Smooth muscle cell of the brain vasculature (primary cell): Measurements from ENCODE around the gene LGALSL.

ENCODE experiments used
- DNase-seq: peaks from one replicate; pipeline ENCODE4 v3.0.0-alpha.2; 2012; ENCODE audit warnings: low read depth, low spot score

LGALSL gene

GRCh38 chr2:64470766-64471295, 16.9 kb downstream of the LGALSL start:
- no peak for DNase-seq

- no peak for DNase-seq
Measured at GRCh38 chr2:64471600-64471999, 17.6 kb downstream of the LGALSL start.

- DNase-seq: no peak
Measured at GRCh38 chr2:64472881-64473280, 18.9 kb downstream of the LGALSL start.

GRCh38 chr2:64474121-64474571, 20.2 kb downstream of the LGALSL start:
- no peak for DNase-seq

GRCh38 chr2:64474636-64475035, 20.7 kb downstream of the LGALSL start:
- DNase-seq: no peak

GRCh38 chr2:64477037-64477436, 23.1 kb downstream of the LGALSL start:
- no peak for DNase-seq

- no peak for DNase-seq
Measured at GRCh38 chr2:64477979-64478378, 24.0 kb downstream of the LGALSL start.

GRCh38 chr2:64478502-64479230, 24.7 kb downstream of the LGALSL start:
- no peak for DNase-seq

GRCh38 chr2:64479259-64480117, 25.5 kb downstream of the LGALSL start:
- no peak for DNase-seq

- no peak for DNase-seq
Measured at GRCh38 chr2:64481665-64482064, 27.7 kb downstream of the LGALSL start.

- DNase-seq: no peak
Measured at GRCh38 chr2:64482243-64482642, 28.3 kb downstream of the LGALSL start.

GRCh38 chr2:64482765-64483504, 29.0 kb downstream of the LGALSL start:
- no peak for DNase-seq

GRCh38 chr2:64485331-64485730, 31.4 kb downstream of the LGALSL start:
- DNase-seq: no peak

GRCh38 chr2:64485961-64486360, 32.0 kb downstream of the LGALSL start:
- no peak for DNase-seq

GRCh38 chr2:64487256-64488049, 33.5 kb downstream of the LGALSL start:
- DNase-seq: no peak

- peak; percentile 40 for DNase-seq
Measured at GRCh38 chr2:64488050-64488974, 34.4 kb downstream of the LGALSL start.

GRCh38 chr2:64489081-64489751, 35.3 kb downstream of the LGALSL start:
- DNase-seq: no peak

GRCh38 chr2:64491426-64491825, 37.5 kb downstream of the LGALSL start:
- no peak for DNase-seq

- DNase-seq: no peak
Measured at GRCh38 chr2:64492272-64492671, 38.3 kb downstream of the LGALSL start.
